ENCODE data around the gene EIF4EBP2. TPM values are rescaled to one million over a fixed set of nuclear protein-coding genes. Genes with fewer than 3 reads are reported as not detected.

EIF4EBP2 gene
- total RNA-seq, 1 donor from 2014 or later: 146 TPM

DNA sequence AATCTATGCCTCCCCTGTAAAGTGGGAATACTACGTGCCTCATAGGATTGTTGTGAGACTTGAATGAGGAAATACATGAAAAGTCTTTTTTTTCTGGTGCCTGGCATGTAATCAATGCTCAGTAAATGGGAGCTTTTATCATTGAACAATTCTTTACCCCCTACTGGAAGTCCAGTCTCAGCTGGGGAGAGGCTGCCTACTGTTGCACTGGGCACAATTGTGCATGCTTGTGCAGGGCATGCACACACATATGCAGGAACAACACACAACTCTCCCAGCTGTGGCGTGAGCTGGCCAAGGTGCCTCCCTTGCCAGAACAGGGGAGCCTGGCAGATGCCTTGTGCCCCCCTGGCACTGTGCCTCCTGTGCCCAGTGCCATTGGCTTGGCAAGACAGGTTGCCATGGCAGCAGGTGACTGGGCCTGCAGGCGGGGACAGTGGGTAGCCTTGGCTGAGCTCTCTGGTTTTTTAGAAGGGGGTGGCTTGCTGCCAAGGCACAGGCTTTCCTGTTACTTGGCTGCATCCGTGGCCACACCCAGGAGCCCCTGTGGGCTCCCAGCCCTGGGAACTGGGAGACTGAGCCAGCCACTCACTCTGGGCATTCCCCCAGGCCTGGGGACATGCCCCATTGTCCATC lies 58.5 kb downstream of the EIF4EBP2 start:
- H3K36me3 Mint-ChIP-seq (ENCODE audit: low read depth, unreplicated experiment): peaks cover 4% of the 10 kb centered on the region
- H3K4me1 Mint-ChIP-seq (ENCODE audit: unreplicated experiment): peaks cover 44% of the 10 kb centered on the region
- TF ChIP-seq CTCF (IDR thresholded peaks at IDR 0.05; ENCODE audit: unreplicated experiment): no peak
- peaks cover 12% of the 10 kb centered on the region for H3K27me3 Mint-ChIP-seq (ENCODE audit: unreplicated experiment)
- no peak overlapping the region for H3K4me3 Mint-ChIP-seq (ENCODE audit: unreplicated experiment)
- no peak for DNase-seq (ENCODE audit: low spot score)
- no peak overlapping the region for H3K27ac Mint-ChIP-seq (ENCODE audit: unreplicated experiment)
- no peaks in the 10 kb centered on the region for H3K9me3 Mint-ChIP-seq (ENCODE audit: unreplicated experiment)

DNA sequence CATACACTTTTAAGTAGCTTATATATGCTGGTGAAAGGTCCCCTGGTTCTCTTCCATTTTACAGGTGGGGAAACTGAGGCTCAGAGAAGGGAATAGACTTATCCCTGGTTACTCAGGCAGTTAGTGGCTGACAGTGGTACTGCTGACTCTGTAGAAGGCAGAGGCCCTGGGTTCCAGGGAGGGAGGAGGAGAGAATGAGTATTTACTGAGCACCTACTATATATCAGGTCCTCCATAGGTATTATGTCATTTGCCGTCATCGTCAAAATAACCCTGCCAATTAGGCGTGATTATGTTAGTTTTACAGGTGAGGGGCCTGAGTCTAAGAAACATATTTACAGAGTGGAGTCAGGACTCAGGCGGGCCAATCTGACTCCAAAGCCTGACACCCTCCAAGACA lies 61.3 kb downstream of the EIF4EBP2 start:
- H3K9me3 Mint-ChIP-seq (ENCODE audit: unreplicated experiment): no peaks in the 10 kb centered on the region
- peaks cover 6% of the 10 kb centered on the region for H3K27me3 Mint-ChIP-seq (ENCODE audit: unreplicated experiment)
- DNase-seq (ENCODE audit: low spot score): no peak
- no peak overlapping the region for H3K27ac Mint-ChIP-seq (ENCODE audit: unreplicated experiment)
- peaks cover 38% of the 10 kb centered on the region for H3K4me1 Mint-ChIP-seq (ENCODE audit: unreplicated experiment)
- H3K4me3 Mint-ChIP-seq (ENCODE audit: unreplicated experiment): no peak overlapping the region
- peaks cover 3% of the 10 kb centered on the region for H3K36me3 Mint-ChIP-seq (ENCODE audit: low read depth, unreplicated experiment)
- no peak for TF ChIP-seq CTCF (IDR thresholded peaks at IDR 0.05; ENCODE audit: unreplicated experiment)

DNA sequence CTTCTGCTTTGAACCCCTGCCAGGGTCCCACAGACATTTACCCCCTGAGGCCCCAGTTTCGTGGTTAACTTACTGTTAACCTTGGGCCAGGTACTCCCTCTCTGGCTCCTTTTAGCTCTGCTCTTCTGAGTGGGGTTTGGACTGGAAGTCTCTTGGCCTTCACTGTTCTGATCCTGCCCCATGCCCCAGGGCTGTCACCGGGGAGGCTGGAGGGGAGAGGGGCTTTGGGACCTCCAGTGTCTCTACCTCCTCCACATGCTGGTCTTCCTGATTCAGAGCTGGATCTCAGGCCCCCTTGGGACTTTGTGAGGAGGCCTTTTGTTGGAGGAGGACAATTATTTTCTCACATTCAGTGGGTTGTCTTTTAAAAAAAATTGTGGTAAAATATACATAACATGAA lies 61.9 kb downstream of the EIF4EBP2 start:
- H3K27ac Mint-ChIP-seq (ENCODE audit: unreplicated experiment): no peak overlapping the region
- no peaks in the 10 kb centered on the region for H3K36me3 Mint-ChIP-seq (ENCODE audit: low read depth, unreplicated experiment)
- H3K4me3 Mint-ChIP-seq (ENCODE audit: unreplicated experiment): no peak overlapping the region
- no peak for DNase-seq (ENCODE audit: low spot score)
- no peak for TF ChIP-seq CTCF (IDR thresholded peaks at IDR 0.05; ENCODE audit: unreplicated experiment)
- peaks cover 5% of the 10 kb centered on the region for H3K27me3 Mint-ChIP-seq (ENCODE audit: unreplicated experiment)
- no peaks in the 10 kb centered on the region for H3K9me3 Mint-ChIP-seq (ENCODE audit: unreplicated experiment)
- peaks cover 34% of the 10 kb centered on the region for H3K4me1 Mint-ChIP-seq (ENCODE audit: unreplicated experiment)

- Mint-ChIP-seq H3K27ac (ENCODE audit: unreplicated experiment) (no peak overlapping the region), H3K4me3 (ENCODE audit: unreplicated experiment) (no peak overlapping the region), H3K27me3 (ENCODE audit: unreplicated experiment) (peaks cover 3% of the 10 kb centered on the region), H3K36me3 (ENCODE audit: low read depth, unreplicated experiment) (no peaks in the 10 kb centered on the region), H3K4me1 (ENCODE audit: unreplicated experiment) (peaks cover 30% of the 10 kb centered on the region), H3K9me3 (ENCODE audit: unreplicated experiment) (no peaks in the 10 kb centered on the region)
- no peak for TF ChIP-seq CTCF (IDR thresholded peaks at IDR 0.05; ENCODE audit: unreplicated experiment)
- no peak for DNase-seq (ENCODE audit: low spot score)
These were observed 63.0 kb downstream of the EIF4EBP2 start for GRCh38 chr10:70466951-70467350.

GRCh38 chr10:70472799-70473454 lies 69.0 kb downstream of the EIF4EBP2 start:
- Mint-ChIP-seq H3K4me1 (ENCODE audit: unreplicated experiment) (peaks cover 36% of the 10 kb centered on the region), H3K36me3 (ENCODE audit: low read depth, unreplicated experiment) (no peaks in the 10 kb centered on the region), H3K4me3 (ENCODE audit: unreplicated experiment) (no peak overlapping the region)

More at GRCh38 chr10:70472799-70473454, 69.0 kb downstream of the EIF4EBP2 start:
- H3K9me3 Mint-ChIP-seq (ENCODE audit: unreplicated experiment): no peaks in the 10 kb centered on the region
- no peak for TF ChIP-seq CTCF (IDR thresholded peaks at IDR 0.05; ENCODE audit: unreplicated experiment)
- peaks cover 20% of the 10 kb centered on the region for H3K27me3 Mint-ChIP-seq (ENCODE audit: unreplicated experiment)
- no peak for DNase-seq (ENCODE audit: low spot score)
- no peak overlapping the region for H3K27ac Mint-ChIP-seq (ENCODE audit: unreplicated experiment)
